Glomerular visceral epithelial cell (primary cell): ENCODE results near the gene CLEC2L.

Source experiments
- DNase-seq: peaks from one replicate; pipeline ENCODE4 v3.0.0-alpha.2; 2016; ENCODE audit errors: extremely low spot score

CLEC2L gene

DNA sequence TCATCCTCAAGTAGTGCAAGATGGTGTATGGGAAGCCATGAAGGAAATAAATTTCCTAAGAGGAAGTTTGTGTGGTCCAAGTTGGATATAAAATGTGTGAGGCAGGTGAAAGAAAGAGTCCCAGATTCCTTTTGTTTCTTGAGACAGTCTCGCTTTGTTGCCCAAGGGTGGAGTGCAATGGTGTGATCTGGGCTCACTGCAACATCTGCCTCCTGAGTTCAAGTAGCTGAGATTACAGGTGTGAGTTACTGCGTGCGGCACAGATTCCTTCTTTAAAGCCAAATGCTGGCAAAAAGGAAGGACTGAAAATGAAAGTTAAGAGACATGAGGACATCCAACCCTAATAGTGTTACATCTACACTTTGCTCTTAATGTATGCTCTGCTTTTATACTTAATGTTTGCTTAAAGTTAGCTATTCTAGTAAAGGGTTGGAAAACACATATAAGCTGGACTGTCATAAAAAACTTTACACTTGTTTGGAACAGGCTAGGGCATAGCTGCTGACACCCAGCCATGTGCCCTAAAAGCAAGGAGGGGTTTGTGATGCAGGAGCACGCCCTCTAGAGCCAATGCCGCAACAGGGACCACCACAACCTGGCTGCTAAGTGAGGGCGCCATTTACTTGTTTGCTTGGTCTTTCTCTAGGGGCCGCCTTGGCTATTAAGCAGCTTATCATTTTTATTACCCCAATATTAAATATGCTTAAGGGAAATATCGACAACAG, 34.5 kb downstream of the CLEC2L start:
- no peak for DNase-seq

DNA sequence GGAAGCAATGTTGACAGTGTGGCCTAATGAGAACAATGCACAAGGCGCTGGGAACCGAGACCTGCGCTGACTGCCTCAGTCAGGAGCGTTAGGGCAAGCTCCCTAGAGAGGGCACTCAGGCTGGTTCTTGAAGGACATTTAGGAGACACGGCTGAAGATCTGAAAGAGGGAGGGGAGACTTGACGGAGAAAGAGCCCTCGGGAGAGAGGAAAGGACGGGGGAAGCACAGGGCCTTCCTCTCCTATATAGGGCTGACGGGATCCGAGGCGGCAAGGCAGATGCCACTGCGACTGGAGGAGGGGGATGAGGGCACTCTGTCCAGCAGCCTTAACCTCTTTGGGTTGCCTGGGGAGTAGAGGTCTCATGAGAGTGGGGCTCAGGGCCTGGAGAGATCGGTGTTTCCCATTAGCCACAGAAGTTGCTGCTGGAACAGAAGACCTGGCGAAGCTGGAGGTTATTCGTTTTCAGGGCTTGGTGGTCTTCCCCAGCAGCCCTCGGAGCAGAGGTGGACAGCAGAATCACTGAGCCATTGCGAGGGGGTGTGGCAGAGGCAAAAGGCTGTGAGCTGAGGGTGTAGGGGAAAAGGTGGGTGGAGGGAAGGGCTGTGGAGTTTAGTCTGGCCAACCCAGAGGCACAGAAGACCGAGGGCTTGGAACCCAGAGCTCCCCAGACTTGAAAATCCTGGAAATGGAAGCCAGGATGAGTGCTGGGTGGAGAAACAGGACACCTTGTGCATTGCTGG, 36.0 kb downstream of the CLEC2L start:
- no peak for DNase-seq

DNA sequence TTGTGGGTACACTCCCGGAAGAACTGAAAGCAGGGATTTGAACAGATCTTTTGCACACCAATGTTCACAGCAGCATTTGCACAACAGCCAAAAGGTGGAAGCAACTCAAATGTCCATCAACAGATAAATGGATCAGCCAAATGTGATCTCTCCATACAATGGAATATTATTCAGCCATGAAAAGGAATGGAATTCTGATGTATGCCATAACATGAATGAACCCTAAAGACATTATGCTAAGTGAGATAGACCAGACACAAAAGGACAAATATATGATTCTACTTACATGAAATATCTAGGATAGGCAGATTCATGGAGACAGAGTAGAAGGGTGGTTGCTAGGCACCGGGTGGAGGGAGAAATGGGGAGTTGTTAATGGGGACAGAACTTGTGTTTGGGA, 36.7 kb downstream of the CLEC2L start:
- no peak for DNase-seq

DNA sequence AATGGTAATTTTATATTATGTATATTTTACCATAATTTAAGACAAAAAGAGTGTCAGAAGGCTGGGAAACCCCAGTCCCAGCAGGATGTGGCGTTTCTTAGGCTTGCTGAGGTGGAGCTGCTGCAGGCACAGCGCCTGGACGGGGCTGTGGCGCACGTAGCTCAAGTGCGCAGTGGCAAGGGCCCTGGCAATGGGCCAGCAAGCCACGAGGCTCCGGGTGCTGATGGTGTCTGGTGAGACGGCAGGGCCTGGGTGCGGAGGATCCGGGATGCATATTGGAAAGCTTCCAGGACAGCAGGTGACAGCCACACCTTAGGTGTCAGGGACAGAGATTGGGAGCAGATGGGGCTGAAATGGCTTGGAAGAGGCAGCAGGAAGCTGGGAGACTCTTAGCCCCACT, 37.2 kb downstream of the CLEC2L start:
- DNase-seq = no peak

DNA sequence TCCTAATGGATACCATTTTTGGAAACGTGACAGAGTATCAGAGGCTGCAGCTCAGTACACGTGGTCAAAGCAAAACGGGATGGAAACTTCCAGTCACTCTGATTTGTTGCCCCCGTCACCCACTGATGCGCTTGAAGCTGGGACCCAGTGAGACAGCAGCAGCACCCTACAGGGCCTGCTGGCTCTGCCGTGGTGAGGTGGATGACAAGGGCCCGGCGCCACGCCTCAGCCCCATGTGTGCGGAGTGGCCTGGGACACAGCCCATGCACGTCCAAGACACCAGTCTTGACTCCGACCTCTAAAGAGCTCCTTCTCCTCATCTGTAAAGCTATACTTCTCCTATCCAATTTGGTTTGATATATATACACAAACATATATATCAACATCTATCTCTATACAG, 39.0 kb downstream of the CLEC2L start:
- DNase-seq = no peak

DNA sequence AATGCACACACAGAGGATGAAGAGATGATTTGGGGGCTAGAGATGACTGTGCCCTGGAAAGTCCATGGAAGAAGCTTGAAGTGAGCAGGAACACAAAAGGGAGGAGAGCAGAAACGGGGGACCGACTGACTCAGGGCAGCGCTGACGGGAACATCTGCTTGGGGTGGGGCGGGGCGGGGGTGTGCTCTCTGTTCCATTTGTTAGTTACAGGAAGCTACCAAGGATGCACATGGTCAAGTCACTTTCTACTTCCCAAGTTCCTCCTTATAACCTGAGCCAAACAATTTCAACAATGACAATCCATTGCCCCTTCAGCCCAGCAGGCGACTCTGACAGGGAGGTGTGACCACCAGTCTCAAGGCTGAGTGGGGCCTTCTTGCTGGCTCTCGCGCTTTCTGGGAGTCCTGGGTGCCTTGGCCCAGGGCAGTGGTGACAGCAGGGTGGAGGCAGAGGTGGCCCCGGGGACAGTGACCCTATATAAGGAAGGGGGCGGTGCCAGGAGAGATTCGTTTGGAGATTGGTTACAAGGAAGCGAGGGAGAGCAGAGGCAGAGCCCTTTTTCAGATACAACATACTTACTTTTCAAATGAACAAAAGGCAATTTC, 39.6 kb downstream of the CLEC2L start:
- no peak for DNase-seq

DNA sequence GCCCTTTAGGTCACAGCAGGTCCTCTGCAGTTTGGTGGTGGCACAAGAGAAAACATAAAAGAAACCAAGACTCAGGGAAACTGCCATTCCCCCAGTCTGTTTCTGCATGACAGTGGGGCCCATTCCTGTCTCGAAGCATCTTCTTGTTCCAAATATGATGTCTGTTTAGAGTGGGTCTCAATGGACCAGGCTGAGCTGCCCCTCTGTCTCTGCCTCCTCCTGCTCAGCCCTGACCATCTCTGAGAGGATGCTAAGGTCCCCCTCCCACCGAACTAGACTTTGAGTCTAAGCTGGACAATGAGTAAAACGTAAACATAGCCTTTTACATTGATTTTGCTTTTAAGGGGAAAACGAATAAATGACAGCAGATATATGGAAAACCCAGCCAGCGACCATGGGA, 40.4 kb downstream of the CLEC2L start:
- DNase-seq = no peak

DNA sequence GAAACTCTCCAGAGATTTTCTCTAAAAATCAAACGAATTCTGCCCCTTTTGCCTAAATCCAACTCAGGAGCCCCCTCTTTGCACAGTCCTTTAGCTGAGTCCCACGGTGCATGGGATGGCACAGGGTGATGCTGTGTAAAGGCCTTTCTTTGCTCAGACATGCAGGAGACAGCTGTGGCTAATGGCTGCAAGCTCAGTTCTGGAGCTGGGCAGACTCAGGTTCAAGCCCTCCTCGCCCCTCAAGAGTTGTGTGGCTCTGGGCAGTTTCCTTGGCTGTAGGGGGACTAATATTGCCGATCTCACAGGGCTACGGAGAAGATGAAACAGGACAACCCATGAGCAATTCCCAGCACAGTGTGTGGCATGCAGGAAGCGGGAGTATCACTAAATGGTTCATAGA, 42.6 kb downstream of the CLEC2L start:
- no peak for DNase-seq

DNA sequence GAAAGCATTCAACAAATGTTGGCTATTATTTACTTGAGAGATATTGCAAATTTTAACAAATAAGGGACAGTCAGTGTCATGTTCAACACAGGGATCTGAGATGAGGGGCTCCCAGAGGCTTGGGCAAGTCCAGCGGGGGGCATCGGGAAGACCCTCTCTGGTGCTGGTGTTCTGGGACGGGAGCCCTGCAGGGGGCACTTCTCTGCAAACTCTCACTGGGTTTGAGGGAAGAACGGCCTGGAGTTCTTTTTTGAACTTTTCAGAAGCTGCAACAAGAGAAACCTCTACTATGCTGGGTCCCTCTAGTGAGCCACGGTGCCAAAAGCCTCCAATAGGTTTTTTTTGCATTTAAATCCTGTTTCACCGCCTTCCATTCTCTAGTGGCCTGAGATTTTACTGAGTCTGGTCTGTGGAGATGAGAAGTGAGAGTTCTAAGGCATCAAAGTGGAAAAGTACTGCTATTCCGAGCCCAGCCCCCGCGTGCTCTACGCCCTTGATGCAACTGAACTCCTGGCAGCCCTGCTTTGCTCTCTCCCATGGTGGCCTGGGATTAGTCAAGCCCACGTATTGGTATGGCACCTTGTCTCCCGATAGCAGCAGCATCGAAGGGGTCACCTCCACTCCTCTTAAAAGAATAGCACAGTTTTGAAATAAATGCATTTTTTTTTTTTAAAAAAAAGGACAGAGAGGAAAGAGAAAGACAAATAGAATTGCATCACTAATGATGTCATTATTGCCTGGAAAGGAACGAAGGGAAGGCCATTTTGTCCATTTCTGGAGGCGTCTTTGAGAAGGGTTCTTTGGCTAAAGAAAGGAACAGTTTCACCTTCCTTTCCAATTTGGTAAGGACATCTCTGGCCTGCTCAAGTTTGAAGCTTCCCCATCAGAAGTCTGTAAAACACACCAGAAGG, 43.5 kb downstream of the CLEC2L start:
- DNase-seq = no peak

DNA sequence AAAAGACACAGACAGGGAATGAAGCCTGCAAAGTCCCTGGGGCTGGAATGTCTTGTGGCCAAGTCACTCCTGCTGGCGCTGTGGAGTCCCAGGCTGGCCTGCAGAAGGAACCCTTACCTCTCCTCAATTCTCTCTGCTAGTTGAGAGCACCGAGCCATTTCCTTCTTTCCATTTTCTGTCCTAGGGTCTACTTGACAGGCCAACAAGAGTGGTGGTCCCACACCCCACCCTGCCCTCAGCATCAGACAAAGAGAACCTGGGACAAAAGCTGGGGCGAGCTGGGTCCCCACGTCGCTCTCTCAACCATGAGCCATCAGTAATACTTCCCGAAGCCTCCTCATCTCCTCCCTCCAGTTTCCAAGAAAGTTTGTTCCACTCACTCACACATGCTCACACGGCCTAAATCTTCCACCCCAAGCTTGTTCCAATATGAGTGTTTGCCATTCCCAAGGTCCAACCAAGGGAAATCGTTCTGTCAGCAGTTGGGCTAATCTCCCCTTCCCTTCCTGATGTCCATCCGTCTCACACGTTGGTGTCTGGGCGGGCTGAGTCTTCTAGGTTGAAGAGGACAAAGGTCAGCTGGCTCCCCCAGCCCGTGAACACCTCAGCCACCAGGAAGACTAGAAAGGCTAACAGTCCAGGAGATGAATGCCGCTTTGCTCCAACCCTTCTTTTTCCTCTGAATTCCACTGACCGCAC, 44.3 kb downstream of the CLEC2L start:
- no peak for DNase-seq

DNA sequence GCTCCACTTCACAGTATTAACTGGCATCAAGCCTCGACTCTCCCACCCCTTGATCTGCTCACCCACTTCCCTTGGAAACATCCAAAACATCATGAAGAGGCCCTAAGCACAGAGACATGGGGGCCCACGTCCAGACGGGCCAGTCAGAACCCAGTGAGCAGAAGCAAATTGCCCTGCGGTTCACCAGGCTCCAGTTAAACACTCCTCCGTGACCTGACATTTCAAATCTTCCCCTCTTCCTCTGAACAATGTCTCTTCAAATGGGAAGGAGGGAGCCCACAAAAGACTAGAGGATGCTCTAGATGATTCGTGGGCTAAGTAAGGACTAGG, 44.8 kb downstream of the CLEC2L start:
- no peak for DNase-seq

DNA sequence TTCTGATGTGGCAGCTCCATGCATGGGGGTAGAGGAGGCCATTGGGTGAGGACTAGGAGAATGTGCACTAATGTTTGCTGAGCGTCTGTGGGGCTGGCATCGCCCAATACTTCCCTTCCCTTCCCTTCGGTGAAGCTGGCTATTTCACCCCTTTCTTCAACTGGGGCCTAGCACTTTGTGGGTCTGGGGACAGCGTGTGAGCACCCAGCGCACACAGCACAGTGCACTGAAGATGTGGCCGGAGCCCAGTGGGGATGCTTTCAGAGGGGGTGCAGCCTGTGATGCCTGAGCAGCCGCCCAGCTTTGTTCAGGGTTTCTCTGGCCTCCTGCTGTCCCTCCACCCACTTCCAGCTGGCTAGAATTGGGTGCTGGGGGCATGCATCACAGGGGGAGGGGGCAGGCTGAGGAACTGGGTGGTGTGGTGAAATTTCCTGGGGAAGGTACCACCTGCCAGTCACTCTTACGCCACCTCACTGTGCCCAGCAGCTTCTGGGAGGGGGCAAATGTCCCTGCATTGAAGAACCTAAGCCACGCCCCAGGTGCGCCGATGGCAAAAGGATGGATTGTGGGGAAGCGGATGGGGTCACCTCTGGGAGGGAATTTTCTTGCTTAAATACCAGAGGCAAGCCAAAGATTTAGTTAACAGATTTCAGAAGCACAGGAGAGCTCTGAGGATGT, 45.5 kb downstream of the CLEC2L start:
- DNase-seq = no peak

DNA sequence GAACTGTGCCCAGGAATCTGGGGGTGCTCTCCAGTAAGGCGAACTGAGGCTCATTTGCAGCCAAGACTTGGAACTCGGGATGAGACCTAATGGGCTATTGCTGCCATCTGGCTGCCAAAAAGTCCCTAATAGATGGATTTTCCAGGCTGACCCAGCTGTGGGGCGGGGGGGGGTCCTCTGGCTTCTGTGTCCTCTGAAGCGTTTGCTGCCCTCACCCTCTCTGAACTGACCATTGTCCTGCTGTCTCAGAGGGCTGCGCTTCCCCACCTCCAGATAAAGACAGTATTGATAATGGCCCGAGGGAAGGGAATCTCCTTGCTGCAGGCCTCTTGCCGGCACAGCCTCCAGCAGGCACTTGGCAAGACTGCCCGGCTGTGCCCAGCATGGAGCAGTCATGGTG, 46.6 kb downstream of the CLEC2L start:
- DNase-seq = no peak

DNA sequence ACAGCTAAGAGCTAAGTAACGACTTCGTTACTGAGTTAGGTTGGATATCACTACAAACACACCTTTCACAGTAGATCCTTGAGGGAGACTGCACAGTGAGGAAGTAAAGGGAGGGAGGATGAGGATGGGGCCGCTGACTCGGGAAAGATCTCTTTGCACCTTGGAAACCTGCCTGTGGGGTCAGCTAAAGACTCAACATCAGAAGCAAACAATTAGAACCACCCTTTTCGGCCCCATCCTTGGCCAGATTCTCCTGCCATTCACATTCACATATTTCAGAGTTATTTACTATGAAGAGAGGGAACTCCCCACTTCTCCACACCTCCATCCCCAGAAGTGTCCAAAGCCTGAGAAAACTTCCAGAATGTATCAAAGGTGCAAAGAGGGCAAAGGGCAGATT, 47.1 kb downstream of the CLEC2L start:
- no peak for DNase-seq

DNA sequence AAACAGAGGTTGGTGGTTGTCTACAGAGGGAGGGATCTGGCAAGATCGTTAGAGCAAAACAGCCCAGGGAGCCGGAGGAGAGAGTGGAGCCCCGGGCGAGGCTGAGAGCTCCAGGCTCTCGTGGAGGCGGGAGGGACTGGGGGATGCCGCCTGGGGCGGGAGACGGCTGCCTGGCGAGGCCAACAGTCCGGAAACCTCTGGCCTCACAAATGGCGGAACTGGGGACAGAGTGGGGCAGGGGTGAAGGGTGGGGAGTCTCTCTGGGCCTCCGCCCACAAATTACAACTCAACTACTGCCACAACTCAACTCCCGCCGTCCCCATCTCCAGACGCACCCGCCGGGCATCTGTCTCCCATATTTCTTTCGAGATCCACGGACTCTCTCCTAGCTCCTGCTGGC, 47.7 kb downstream of the CLEC2L start:
- no peak for DNase-seq

DNA sequence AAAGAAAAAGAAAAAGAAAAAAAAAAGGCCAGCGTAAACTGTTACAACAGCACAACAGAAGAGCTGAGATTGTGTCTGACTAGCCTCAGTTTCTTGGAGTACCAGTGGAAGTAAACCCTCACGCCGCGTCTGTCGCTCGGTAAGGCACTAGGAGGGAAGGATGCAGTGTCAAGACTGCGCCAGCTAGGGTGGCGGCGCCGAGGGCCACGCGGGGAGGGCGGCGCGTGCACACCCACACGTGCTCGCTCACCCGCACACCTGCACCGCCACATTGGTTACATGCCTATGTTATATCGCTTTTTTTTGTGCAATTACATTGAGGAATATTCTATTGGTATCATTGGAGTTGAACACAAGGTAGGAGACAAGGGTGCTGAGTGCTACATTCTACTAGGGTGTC, 48.2 kb downstream of the CLEC2L start:
- no peak for DNase-seq

DNA sequence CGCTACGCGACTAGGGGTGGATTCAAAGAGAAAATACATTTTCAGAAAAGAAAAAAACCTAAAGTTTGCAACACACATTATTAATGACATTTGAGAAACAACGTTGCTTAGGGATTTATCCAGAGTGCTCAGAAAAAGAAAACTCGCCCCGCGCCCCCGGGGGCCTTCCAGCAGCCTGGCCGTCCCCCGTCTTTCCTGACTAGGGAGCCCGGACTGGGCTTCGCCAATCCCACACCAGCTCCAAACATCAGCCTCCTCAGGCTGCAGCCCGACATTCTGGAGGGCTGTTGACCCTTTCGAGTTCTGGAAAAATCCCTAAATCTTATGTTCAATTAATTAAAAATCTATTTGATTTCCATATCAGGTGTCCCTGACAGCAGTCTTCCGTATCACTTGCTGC, 48.6 kb downstream of the CLEC2L start:
- no peak for DNase-seq

DNA sequence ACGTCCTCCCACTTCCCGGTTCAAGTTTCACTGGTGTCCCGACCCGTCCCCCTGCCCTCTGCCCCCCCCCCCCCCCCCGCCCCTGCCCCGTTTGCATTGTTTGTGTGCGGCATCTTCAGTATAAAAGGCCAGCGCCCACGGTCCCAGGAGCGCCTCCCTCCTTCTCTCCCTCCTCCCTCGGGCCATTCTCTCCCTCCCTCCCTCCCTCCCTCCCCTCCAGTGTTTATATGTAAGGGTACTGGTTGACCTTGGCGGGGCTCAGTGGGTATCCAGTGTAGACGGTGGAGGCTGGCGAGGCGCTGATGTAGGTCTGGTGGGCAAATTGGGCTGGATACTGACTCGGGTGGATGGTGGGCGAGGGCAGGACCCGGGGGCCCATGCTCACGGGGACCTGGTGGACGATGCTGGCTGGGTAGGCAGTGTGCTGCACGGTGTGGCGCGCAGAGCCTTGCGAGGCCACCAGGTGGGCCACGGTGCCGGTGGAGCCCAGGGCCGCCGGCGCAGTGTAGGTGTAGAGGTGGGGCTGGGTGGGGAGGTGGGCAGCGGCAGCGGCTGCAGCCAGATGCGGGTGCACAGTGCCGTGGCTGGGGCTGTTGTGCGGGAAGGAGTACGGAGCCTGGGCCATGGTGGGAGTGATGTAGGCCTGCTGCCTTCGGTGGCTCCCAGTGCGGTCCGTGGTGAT, 49.4 kb downstream of the CLEC2L start:
- no peak for DNase-seq

DNA sequence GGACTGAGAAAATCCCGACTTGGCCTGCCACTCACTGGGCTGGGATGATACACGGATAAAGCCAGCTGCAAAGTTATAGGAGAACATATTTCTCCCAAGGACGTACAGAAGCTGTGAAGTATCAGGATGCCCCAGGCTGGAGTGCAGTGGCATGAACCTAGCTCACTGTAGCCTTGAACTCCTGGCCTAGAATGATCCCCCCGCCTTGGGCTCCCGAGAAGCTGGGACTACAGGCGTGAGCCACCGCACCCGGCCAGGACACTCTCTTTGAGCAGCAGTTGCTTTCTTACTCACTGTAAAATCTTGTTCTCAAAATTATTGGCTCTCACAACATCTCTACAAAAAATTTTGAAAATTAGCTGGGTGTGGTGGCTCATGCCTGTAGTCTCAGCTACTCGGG, 50.4 kb downstream of the CLEC2L start:
- no peak for DNase-seq

DNA sequence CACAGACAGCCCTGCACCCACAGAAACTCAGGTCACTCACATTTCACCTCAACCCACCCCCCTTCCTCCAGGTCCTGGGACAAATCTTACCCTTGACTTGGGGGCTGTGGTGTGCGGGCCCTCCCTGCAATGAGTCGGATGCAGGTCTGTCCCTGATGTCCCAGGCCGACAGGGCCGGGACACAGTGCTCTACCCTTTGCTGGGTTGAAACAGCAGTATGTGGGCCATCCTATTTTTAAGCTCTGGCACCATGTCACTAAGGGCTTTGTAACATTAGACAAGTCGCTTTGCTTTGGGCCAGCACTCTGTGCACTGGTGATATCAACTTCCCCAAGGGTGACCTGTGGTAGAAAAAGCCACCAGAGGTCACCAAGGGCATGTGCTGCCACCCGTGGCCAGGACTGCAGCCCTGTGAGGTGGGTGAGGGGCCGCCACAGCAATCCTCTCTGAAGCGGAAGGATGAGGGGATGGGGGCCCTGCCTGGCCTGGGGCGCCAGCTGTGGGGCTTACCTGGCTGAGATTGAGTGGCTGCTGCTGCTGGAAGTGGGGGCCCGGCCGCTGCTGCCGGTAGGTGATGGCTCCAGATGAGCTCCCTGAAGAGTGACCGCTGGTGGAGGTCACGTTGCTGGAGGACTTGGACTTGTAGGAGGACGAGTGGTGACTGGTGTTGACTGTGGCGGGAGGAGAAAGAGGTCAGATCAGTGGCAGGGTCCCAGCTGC, 51.3 kb downstream of the CLEC2L start:
- no peak for DNase-seq
